Cardiac muscle cell (in vitro differentiated cells and primary cell): Measurements from ENCODE around the gene ARHGAP8. TPM values are rescaled to one million over a fixed set of nuclear protein-coding genes. Genes with fewer than 3 reads are reported as not detected.

Experiments
- DNase-seq, 2 donors: peaks; one replicate each; pipeline versions ENCODE4 v3.0.0 to v3.0.0-alpha.2; 2010 to 2017; ENCODE audit warnings: low read depth in 1 of 2, low spot score in 1 of 2
- H3K27ac ChIP-seq: fragments of 200-600 bp; sonication (generic); 2 replicates; pipeline ENCODE4 v1.5.1; 2016
- H3K27me3 ChIP-seq: fragments of 200-600 bp; sonication (generic); 2 replicates; pipeline ENCODE4 v1.6.0; 2016; ENCODE audit warnings: control low read depth
- H3K36me3 ChIP-seq: fragments of 200-600 bp; sonication (generic); 2 replicates; pipeline ENCODE4 v1.5.1; 2016; ENCODE audit warnings: control low read depth
- H3K4me1 ChIP-seq: fragments of 200-600 bp; sonication (generic); 2 replicates; pipeline ENCODE4 v1.8.1; 2017; ENCODE audit warnings: low read depth, mild to moderate bottlenecking, mixed run types
- H3K4me3 ChIP-seq: fragments of 200-600 bp; sonication (generic); 2 replicates; pipeline ENCODE4 v1.5.1; 2016; ENCODE audit warnings: mild to moderate bottlenecking
- H3K9me3 ChIP-seq: fragments of 200-600 bp; sonication (generic); 2 replicates; pipeline ENCODE4 v1.5.1; 2017; ENCODE audit warnings: low read depth, mild to moderate bottlenecking, control low read depth
- polyA plus RNA-seq: library from polyadenylated mRNA; unstranded; fragments of >200 nt; fragmentation: Nextera tagmentation; extraction: Ambion mirVana; gene quantifications from 2 replicates; pipeline ENCODE4 v1.2.1, GENCODE V29; 2016
- total RNA-seq: library from RNA; depleted of rRNA; stranded (reverse); fragments of >200 nt; gene quantifications from 2 replicates; pipeline ENCODE4 v1.2.3, GENCODE V29; 2016
- TF ChIP-seq, protein P1 (sequence below): IDR thresholded peaks from 2 replicates; pipeline ENCODE4 v1.5.1; 2012; ENCODE audit warnings: low read depth, mild to moderate bottlenecking, low read length

The ARHGAP8 gene
- total and polyA plus RNA-seq, 2 experiments from 2014 or later = 1.2 to 2.4 TPM

- TF ChIP-seq, protein P1, sequence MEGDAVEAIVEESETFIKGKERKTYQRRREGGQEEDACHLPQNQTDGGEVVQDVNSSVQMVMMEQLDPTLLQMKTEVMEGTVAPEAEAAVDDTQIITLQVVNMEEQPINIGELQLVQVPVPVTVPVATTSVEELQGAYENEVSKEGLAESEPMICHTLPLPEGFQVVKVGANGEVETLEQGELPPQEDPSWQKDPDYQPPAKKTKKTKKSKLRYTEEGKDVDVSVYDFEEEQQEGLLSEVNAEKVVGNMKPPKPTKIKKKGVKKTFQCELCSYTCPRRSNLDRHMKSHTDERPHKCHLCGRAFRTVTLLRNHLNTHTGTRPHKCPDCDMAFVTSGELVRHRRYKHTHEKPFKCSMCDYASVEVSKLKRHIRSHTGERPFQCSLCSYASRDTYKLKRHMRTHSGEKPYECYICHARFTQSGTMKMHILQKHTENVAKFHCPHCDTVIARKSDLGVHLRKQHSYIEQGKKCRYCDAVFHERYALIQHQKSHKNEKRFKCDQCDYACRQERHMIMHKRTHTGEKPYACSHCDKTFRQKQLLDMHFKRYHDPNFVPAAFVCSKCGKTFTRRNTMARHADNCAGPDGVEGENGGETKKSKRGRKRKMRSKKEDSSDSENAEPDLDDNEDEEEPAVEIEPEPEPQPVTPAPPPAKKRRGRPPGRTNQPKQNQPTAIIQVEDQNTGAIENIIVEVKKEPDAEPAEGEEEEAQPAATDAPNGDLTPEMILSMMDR = no peak
- H3K4me1 ChIP-seq = peaks cover 7% of the 10 kb centered on the region
- H3K27ac ChIP-seq = no peak overlapping the region
- H3K27me3 ChIP-seq = no peaks in the 10 kb centered on the region
- no peaks in the 10 kb centered on the region for H3K36me3 ChIP-seq
- no peak for DNase-seq
- no peak overlapping the region for H3K4me3 ChIP-seq
- H3K9me3 ChIP-seq = no peaks in the 10 kb centered on the region
Observed at GRCh38 chr22:44711690-44712555, 40.5 kb upstream of the ARHGAP8 start.

DNA sequence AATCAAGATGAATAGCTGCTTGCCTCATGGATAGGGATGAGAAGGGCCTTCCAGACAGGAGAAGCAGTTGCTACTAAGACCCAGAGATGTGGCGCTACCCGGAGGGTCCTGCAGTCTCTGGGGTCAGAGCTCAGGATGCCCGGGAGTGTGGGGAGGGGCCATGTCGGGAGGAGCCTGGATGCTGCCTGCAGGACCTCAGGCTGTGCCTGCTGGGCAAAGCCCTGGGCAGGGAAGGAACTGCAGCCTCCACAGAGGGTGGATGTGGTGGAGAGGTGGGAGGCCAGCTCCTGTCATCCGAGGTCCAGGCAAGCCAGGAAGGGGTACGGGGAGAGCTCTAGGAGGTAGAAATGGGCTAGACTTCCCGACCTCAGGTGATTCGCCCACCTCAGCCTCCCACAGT, 39.4 kb upstream of the ARHGAP8 start:
- H3K27me3 ChIP-seq = no peaks in the 10 kb centered on the region
- no peak for DNase-seq
- no peaks in the 10 kb centered on the region for H3K9me3 ChIP-seq
- peaks cover 7% of the 10 kb centered on the region for H3K4me1 ChIP-seq
- no peak overlapping the region for H3K4me3 ChIP-seq
- no peaks in the 10 kb centered on the region for H3K36me3 ChIP-seq
- H3K27ac ChIP-seq = no peak overlapping the region
- TF ChIP-seq, protein P1 = no peak

DNA sequence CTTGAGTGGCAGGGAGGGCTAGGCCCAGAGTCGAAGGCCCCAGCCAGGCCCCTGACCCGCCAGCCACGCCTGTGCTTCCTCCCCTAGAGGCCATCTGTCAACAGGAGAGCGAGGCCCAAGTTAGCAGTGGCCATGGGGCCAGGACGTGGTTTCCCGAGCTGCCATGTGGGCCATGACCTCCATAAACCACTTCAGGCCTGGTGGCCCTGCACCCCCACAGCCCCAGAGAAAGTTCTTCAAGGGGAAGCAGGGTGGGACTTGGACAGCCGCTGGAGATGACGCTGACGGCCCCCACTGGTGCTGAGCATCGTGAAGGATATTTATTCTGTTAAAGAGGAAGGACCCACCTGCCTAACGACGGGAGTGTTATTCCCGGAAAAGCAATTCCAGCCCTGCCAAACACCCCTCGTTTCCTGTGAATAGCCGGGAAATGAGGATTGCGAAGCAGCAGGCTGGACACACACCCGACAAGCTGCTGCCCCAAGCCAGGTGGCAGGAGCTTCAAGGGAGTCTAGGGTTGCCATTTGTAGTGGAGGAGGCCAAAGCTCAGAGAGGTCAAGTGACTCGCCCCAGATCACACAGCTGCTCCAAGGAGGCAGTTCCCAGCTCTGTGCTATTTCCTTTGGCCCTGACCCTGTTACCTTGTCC, 37.5 kb upstream of the ARHGAP8 start:
- no peaks in the 10 kb centered on the region for H3K27me3 ChIP-seq
- peak overlapping the region; percentile 58 for H3K27ac ChIP-seq
- DNase-seq = peak in 1 of 2 donors; percentile 55
- H3K36me3 ChIP-seq = no peaks in the 10 kb centered on the region
- no peak overlapping the region for H3K4me3 ChIP-seq
- peaks cover 11% of the 10 kb centered on the region for H3K4me1 ChIP-seq
- TF ChIP-seq, protein P1 = no peak
- H3K9me3 ChIP-seq = no peaks in the 10 kb centered on the region

- DNase-seq = no peak
- Histone ChIP-seq H3K4me1 (peaks cover 4% of the 10 kb centered on the region), H3K27ac (no peak overlapping the region), H3K36me3 (no peaks in the 10 kb centered on the region), H3K4me3 (no peak overlapping the region), H3K9me3 (no peaks in the 10 kb centered on the region), H3K27me3 (no peaks in the 10 kb centered on the region)
- TF ChIP-seq, protein P1 = no peak
Observed at GRCh38 chr22:44718418-44718817, 34.0 kb upstream of the ARHGAP8 start.

GRCh38 chr22:44719586-44720368, 32.6 kb upstream of the ARHGAP8 start:
- no peaks in the 10 kb centered on the region for H3K36me3 ChIP-seq
- no peak overlapping the region for H3K4me3 ChIP-seq
- peaks cover 6% of the 10 kb centered on the region for H3K4me1 ChIP-seq
- H3K27me3 ChIP-seq = no peaks in the 10 kb centered on the region
- peak in 1 of 2 donors; percentile 80 for DNase-seq
- peak overlapping the region; percentile 47 for H3K27ac ChIP-seq
- H3K9me3 ChIP-seq = no peaks in the 10 kb centered on the region
- TF ChIP-seq, protein P1 = no peak
